ENCODE measurements around the gene FTSJ3.
"Not testable (repeated sequence)": the region's sequence is repeated elsewhere in the genome, so short reads cannot be mapped to it uniquely, and the experiment has no call there.

FTSJ3 gene

DNA sequence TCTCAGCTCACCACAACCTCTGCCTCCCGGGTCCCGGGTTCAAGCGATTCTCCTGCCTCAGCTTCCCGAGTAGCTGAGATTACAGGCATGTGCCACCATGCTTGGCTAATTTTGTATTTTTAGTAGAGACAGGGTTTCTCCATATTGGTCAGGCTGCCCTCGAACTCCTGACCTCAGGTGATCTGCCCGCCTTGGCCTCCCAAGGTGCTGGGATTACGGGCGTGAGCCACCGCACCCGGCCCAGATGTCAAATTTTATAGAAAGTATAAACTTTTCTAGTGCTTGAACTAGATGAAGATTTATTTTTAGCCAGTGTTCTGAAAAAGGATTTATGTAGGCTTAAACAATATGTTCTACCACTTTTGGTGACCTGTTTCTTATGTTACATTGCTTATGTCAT lies 31.1 kb downstream of the FTSJ3 start:
- not testable (repeated sequence) for H3K27me3 ChIP-seq (ENCODE audit: insufficient read depth, low read length); H3K27ac ChIP-seq (ENCODE audit: low read length); H3K4me1 ChIP-seq (ENCODE audit: insufficient read depth, low read length); H3K9me3 ChIP-seq (ENCODE audit: insufficient read depth, low read depth, low read length); H3K4me3 ChIP-seq (ENCODE audit: low read length); H3K9ac ChIP-seq (ENCODE audit: low read depth, low read length)
- peaks cover 100% of the 10 kb centered on the region for H3K36me3 ChIP-seq (ENCODE audit: insufficient read depth, low read depth, low read length)

DNA sequence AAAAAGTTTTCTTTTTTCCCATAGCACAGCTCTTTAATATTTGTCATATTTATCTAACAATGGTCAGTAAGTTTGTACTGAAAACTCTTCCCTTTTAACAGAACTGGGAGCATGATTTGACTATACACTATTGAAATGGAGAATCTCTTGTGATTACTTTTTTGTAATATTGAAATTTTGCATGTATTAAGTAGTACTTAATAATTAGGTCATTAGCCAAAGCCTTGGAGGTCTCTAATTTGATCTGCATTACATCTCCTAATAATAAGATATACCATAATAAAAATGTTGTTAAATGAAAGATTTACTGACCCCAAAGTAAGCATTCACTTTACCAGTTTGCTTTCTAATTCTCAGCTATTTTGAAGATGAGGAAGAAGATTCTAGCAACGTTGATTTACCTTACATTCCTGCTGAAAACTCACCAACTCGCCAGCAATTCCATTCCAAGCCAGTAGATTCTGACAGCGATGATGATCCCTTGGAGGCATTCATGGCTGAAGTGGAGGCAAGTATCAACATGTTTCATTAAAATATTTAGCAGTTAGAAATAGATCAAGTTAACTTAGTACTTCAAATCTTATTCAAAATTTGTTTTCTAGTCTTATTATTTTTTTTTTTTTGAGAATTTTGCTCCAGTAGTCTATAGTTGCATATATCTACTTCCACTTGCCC lies 35.3 kb downstream of the FTSJ3 start:
- no peak overlapping the region for H3K4me3 ChIP-seq (ENCODE audit: low read length)
- H3K27me3 ChIP-seq (ENCODE audit: insufficient read depth, low read length), result no peaks in the 10 kb centered on the region
- no peak overlapping the region for H3K9ac ChIP-seq (ENCODE audit: low read depth, low read length)
- no peak overlapping the region for H3K27ac ChIP-seq (ENCODE audit: low read length)
- no peaks in the 10 kb centered on the region for H3K4me1 ChIP-seq (ENCODE audit: insufficient read depth, low read length)
- H3K36me3 ChIP-seq (ENCODE audit: insufficient read depth, low read depth, low read length), result peaks cover 100% of the 10 kb centered on the region
- H3K9me3 ChIP-seq (ENCODE audit: insufficient read depth, low read depth, low read length), result no peaks in the 10 kb centered on the region

DNA sequence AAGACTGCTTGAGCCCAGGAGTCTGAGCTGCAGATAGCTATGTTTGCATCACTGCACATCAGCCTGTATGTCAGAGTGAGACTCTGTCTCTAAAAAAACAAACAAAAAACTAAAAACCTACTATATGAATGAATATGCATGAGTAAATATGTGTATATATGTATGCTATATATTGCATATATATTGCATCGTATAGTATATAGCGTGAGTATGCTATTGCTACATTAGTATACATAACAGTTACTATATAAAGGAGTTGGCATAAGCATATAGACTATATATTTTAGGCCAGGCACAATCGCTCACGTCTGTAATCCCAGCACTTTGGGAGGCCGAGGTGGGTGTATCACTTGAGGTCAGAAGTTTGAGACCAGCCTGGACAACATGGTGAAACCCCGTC lies 37.4 kb downstream of the FTSJ3 start:
- H3K4me3 ChIP-seq (ENCODE audit: low read length), result no peak overlapping the region
- peaks cover 95% of the 10 kb centered on the region for H3K36me3 ChIP-seq (ENCODE audit: insufficient read depth, low read depth, low read length)
- no peak overlapping the region for H3K9ac ChIP-seq (ENCODE audit: low read depth, low read length)
- H3K4me1 ChIP-seq (ENCODE audit: insufficient read depth, low read length), result no peaks in the 10 kb centered on the region
- no peaks in the 10 kb centered on the region for H3K9me3 ChIP-seq (ENCODE audit: insufficient read depth, low read depth, low read length)
- no peak overlapping the region for H3K27ac ChIP-seq (ENCODE audit: low read length)
- H3K27me3 ChIP-seq (ENCODE audit: insufficient read depth, low read length), result no peaks in the 10 kb centered on the region

DNA sequence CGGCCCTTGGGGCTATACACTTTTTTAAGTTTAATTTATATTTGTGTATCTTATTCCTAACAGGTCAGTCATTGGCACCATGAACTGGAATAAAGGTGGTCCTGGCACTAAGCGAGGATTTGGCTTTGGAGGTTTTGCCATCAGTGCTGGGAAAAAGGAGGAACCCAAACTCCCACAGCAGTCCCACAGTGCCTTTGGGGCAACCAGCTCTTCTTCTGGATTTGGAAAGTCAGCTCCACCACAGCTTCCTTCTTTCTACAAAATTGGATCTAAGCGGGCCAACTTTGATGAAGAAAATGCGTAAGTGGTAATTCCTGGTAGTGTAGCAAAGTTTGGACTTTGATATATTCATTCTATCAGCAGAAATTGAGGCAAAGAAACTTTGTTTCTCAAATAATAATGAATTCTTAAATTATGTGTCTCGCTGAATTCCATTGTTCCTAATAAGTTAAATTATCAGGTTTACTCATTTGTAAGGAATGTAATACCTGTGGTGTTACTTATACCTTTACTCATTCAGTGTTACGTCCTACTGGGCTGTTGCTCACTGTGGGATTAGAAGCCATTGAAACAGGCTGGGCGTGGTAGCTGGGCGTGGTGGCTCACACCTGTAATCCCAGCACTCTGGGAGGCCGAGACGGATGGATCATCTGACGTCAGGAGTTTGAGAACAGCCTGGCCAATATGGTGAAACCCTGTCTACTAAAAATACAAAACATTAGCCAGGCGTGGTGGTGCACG lies 40.3 kb downstream of the FTSJ3 start:
- no peaks in the 10 kb centered on the region for H3K27me3 ChIP-seq (ENCODE audit: insufficient read depth, low read length)
- no peaks in the 10 kb centered on the region for H3K4me1 ChIP-seq (ENCODE audit: insufficient read depth, low read length)
- H3K4me3 ChIP-seq (ENCODE audit: low read length), result no peak overlapping the region
- H3K9ac ChIP-seq (ENCODE audit: low read depth, low read length), result no peak overlapping the region
- H3K36me3 ChIP-seq (ENCODE audit: insufficient read depth, low read depth, low read length), result peaks cover 89% of the 10 kb centered on the region
- H3K9me3 ChIP-seq (ENCODE audit: insufficient read depth, low read depth, low read length), result no peaks in the 10 kb centered on the region
- H3K27ac ChIP-seq (ENCODE audit: low read length), result no peak overlapping the region

DNA sequence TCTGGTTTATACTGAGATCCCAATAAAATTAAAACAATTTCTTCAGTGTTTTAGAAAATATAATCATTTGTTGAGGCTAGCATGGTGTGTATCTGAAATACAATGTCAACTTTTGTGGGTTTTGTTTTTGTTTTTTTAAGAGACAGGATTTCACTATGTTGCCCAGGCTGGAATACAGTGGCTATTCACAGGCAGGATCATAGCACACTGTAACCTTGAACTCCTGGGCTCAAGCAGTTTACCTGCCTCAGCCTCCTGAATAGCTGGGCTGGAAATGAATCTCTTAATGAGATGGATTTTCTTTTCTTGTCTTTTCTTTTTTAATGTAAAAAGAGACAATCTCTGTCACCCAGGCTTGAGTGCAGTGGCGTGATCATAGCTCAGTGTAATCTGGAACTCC lies 41.3 kb downstream of the FTSJ3 start:
- no peaks in the 10 kb centered on the region for H3K27me3 ChIP-seq (ENCODE audit: insufficient read depth, low read length)
- no peak overlapping the region for H3K4me3 ChIP-seq (ENCODE audit: low read length)
- no peaks in the 10 kb centered on the region for H3K9me3 ChIP-seq (ENCODE audit: insufficient read depth, low read depth, low read length)
- no peaks in the 10 kb centered on the region for H3K4me1 ChIP-seq (ENCODE audit: insufficient read depth, low read length)
- H3K27ac ChIP-seq (ENCODE audit: low read length), result no peak overlapping the region
- no peak overlapping the region for H3K9ac ChIP-seq (ENCODE audit: low read depth, low read length)
- peaks cover 83% of the 10 kb centered on the region for H3K36me3 ChIP-seq (ENCODE audit: insufficient read depth, low read depth, low read length)

DNA sequence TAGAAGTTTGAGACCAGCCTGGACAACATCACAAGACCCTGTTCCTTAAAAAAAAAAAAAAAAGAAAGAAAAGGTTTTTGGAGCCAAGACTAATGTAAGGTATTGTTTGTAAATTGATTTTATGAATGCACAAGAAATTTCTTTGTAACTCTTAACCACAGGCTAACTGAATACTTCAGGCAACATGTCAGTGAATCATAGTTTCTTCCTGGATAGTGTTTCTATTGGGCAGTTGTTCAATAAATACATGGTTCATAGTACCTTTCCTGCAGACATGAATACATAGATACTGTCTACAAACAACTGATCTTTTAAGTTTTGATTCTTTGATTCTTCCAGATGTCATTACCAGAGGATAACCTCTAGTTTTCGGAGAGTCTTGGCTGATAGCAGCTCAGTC lies 41.9 kb downstream of the FTSJ3 start:
- Histone ChIP-seq H3K27ac (ENCODE audit: low read length) (no peak overlapping the region), H3K9ac (ENCODE audit: low read depth, low read length) (no peak overlapping the region), H3K27me3 (ENCODE audit: insufficient read depth, low read length) (no peaks in the 10 kb centered on the region), H3K4me1 (ENCODE audit: insufficient read depth, low read length) (no peaks in the 10 kb centered on the region), H3K36me3 (ENCODE audit: insufficient read depth, low read depth, low read length) (peaks cover 83% of the 10 kb centered on the region), H3K9me3 (ENCODE audit: insufficient read depth, low read depth, low read length) (no peaks in the 10 kb centered on the region), H3K4me3 (ENCODE audit: low read length) (no peak overlapping the region)

DNA sequence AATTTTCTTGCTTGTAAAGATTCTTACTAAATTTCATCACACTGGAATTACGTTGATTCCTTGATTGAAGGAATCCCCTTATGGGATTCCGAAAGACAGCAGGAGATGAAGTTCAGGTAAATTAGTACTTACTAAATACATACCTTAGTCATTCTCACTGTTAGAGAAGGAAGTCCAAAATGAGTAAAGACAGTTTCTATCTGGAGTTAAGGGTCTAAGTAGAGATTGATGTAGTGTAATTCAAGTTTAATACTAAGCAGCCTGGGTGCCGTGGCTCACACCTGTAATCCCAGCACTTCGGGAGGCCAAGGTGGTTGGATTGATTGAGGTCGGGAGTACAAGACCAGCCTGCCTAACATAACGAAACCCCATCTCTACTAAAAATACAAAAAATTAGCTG lies 43.9 kb downstream of the FTSJ3 start:
- Histone ChIP-seq H3K36me3 (ENCODE audit: insufficient read depth, low read depth, low read length) (peaks cover 80% of the 10 kb centered on the region), H3K27ac (ENCODE audit: low read length) (no peak overlapping the region), H3K4me1 (ENCODE audit: insufficient read depth, low read length) (no peaks in the 10 kb centered on the region), H3K4me3 (ENCODE audit: low read length) (no peak overlapping the region), H3K9ac (ENCODE audit: low read depth, low read length) (no peak overlapping the region), H3K27me3 (ENCODE audit: insufficient read depth, low read length) (no peaks in the 10 kb centered on the region), H3K9me3 (ENCODE audit: insufficient read depth, low read depth, low read length) (no peaks in the 10 kb centered on the region)

DNA sequence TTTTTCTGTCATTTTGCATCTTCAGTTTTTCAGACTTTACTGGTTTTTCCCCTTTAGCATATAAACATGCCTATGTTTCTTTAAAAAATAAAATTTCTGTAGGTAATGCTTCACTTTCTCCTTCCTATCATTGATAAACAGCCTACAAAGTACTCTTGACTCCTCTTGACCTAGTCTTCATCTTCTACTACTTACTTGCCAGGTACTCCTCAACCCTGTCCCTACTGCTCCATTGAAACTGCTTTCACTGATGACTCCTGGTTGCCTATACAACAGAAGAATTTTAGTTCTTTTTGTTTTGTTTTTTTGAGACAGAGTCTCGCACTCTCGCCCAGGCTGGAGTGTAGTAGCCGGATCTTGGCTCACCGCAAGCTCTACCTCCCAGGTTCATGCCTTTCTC lies 46.5 kb downstream of the FTSJ3 start:
- Histone ChIP-seq H3K9me3 (ENCODE audit: insufficient read depth, low read depth, low read length) (no peaks in the 10 kb centered on the region), H3K36me3 (ENCODE audit: insufficient read depth, low read depth, low read length) (peaks cover 80% of the 10 kb centered on the region), H3K4me1 (ENCODE audit: insufficient read depth, low read length) (peaks cover 4% of the 10 kb centered on the region), H3K27me3 (ENCODE audit: insufficient read depth, low read length) (no peaks in the 10 kb centered on the region), H3K4me3 (ENCODE audit: low read length) (no peak overlapping the region), H3K27ac (ENCODE audit: low read length) (no peak overlapping the region), H3K9ac (ENCODE audit: low read depth, low read length) (no peak overlapping the region)

DNA sequence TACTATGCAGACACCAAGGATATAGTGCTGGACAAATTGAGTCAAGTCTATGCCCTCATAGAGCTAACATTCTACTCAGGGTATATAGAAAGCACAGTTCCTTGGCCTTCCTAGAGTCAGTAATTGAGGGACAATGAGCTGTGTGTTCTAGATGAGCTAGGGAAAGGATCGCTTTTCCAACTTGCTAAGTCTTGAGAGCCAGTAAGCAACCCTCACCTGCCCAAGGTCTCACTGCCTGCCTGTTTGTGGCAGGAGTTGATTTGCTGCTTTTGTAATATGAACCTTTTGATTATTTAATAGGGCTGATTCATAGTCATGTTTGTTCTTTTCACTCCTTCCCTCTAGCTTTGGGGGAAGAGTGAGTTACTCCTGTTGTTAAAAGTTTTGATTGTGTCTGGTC lies 47.0 kb downstream of the FTSJ3 start:
- Histone ChIP-seq H3K27me3 (ENCODE audit: insufficient read depth, low read length) (no peaks in the 10 kb centered on the region), H3K9ac (ENCODE audit: low read depth, low read length) (no peak overlapping the region), H3K36me3 (ENCODE audit: insufficient read depth, low read depth, low read length) (peaks cover 79% of the 10 kb centered on the region), H3K4me1 (ENCODE audit: insufficient read depth, low read length) (peaks cover 8% of the 10 kb centered on the region), H3K4me3 (ENCODE audit: low read length) (no peak overlapping the region), H3K9me3 (ENCODE audit: insufficient read depth, low read depth, low read length) (no peaks in the 10 kb centered on the region), H3K27ac (ENCODE audit: low read length) (no peak overlapping the region)

DNA sequence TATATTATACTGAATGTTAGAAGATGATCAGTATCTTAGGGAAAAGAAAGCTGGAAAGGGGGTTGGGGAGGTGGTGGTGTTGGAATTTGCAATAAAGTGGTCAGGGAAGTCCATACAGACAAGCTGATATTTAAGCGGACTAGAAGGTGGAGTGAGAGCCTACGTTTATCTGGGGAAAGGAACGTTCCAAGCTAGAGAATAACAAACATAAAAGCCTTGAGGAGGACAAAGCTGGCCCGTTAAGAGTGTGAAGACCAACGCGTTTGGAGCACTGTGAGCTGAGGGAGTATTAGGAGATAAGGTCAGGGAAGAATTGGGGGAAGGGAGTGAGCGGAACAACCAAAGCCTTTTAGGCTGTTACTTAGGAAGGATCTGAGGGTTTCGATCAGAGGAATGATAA lies 52.0 kb downstream of the FTSJ3 start:
- Histone ChIP-seq H3K9me3 (ENCODE audit: insufficient read depth, low read depth, low read length) (no peaks in the 10 kb centered on the region), H3K4me1 (ENCODE audit: insufficient read depth, low read length) (peaks cover 10% of the 10 kb centered on the region), H3K36me3 (ENCODE audit: insufficient read depth, low read depth, low read length) (peaks cover 43% of the 10 kb centered on the region), H3K27ac (ENCODE audit: low read length) (no peak overlapping the region), H3K9ac (ENCODE audit: low read depth, low read length) (peak overlapping the region; percentile 100; the same call in 1 of the 2 replicates), H3K27me3 (ENCODE audit: insufficient read depth, low read length) (no peaks in the 10 kb centered on the region), H3K4me3 (ENCODE audit: low read length) (peak overlapping the region; percentile 97)

DNA sequence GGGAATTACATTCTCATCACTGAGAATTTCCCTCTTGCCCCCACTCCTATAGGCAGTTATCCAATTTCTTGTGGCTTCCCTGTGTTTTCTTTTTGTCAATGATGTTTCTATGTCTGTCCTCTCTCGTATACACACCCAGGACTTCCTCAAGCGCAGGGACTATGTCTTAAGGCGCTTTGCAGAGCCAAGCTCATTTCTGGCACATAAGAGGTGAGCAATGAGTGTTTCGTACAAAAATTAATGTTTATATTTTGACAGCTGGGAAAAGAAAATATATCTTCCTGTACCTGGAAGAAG lies 52.5 kb downstream of the FTSJ3 start:
- Histone ChIP-seq H3K9ac (ENCODE audit: low read depth, low read length) (peak overlapping the region; percentile 100), H3K4me1 (ENCODE audit: insufficient read depth, low read length) (peaks cover 10% of the 10 kb centered on the region), H3K27me3 (ENCODE audit: insufficient read depth, low read length) (no peaks in the 10 kb centered on the region), H3K4me3 (ENCODE audit: low read length) (peak overlapping the region; percentile 97), H3K9me3 (ENCODE audit: insufficient read depth, low read depth, low read length) (no peaks in the 10 kb centered on the region), H3K27ac (ENCODE audit: low read length) (peak overlapping the region; percentile 100), H3K36me3 (ENCODE audit: insufficient read depth, low read depth, low read length) (peaks cover 41% of the 10 kb centered on the region)

DNA sequence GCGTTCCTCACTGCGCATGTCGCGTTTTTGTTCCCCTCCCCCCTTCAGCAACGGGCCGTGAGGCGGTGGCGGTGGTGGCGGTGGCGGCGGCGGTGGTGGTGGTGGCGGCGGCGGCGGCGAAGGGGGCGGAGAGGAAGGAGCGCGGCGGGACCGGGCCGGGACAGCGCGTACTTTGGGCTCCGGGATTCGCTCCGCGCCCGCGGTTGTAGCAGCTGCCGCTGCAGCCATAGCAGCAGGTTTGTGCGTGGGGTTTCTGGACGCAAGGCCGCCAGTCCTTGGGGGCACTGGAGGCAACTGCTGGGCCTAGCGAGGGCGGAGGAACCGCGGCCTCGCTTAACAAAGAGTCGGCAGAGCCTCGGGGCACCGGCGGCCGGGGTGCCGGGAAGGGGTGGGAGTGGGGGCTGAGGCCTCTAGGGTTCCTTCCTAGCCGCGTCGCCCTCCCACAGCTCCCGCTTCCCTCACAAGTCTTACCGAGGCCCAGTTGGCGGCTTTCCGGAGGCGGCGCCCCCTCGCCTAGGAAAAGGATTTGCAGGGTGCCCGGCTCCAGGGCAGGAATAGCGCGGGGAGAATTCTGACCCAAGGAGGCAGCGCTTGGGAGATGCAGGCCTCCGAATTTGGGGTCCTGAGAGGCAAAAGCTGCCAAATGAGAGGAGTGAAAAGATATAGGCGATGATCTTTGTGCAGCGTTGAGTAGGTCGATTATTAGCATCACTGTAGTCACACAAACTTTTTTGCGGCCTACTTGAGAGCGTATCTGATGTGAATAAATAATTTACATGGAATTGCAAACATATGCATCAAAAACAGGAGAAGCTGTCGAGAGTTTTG lies 53.1 kb downstream of the FTSJ3 start, which contains the start of gene DDX42:
DDX42 (plus strand) TSS at position 30 of the 828 bp plus-strand sequence. CDS start 12,880 bp downstream, outside the sequence.
- Histone ChIP-seq H3K4me1 (ENCODE audit: insufficient read depth, low read length) (peaks cover 10% of the 10 kb centered on the region), H3K9ac (ENCODE audit: low read depth, low read length) (peak within 1 kb of the TSS; percentile 100), H3K9me3 (ENCODE audit: insufficient read depth, low read depth, low read length) (no peaks in the 10 kb centered on the region), H3K4me3 (ENCODE audit: low read length) (peak within 1 kb of the TSS; percentile 97), H3K27ac (ENCODE audit: low read length) (peak within 1 kb of the TSS; percentile 100), H3K27me3 (ENCODE audit: insufficient read depth, low read length) (no peaks in the 10 kb centered on the region), H3K36me3 (ENCODE audit: insufficient read depth, low read depth, low read length) (peaks cover 35% of the 10 kb centered on the region)

Data from iPS-20b (cell line).